SU-DHL-6 (cell line): ENCODE results near the gene SPOCK1.

Experiments
- H2AFZ ChIP-seq: fragments of 200-600 bp; sonication (generic); 2 replicates; pipeline ENCODE4 v1.6.1; 2014; ENCODE audit warnings: low read depth, mild to moderate bottlenecking, moderate library complexity, mixed read lengths, antibody characterized with exemption, low read length; ENCODE audit not compliant: severe bottlenecking
- H3F3A ChIP-seq: fragments of 200-600 bp; shearing (Covaris generic); 2 replicates; pipeline ENCODE4 v1.6.0; 2016; ENCODE audit warnings: antibody characterized with exemption, mild to moderate bottlenecking; ENCODE audit not compliant: insufficient read depth
- H3K27ac ChIP-seq: fragments of 200-600 bp; sonication (generic); 2 replicates; pipeline ENCODE4 v1.5.1; 2016; ENCODE audit warnings: low read depth, mild to moderate bottlenecking, low read length, moderate library complexity, mixed read lengths
- H3K27me3 ChIP-seq: fragments of 200-600 bp; sonication (generic), shearing (Covaris generic); 2 replicates; pipeline ENCODE4 v1.6.0; 2014; ENCODE audit warnings: mild to moderate bottlenecking, low read length
- H3K36me3 ChIP-seq: fragments of 200-600 bp; sonication (generic); 2 replicates; pipeline ENCODE4 v1.6.1; 2014; ENCODE audit warnings: mild to moderate bottlenecking, low read length, mixed read lengths
- H3K4me2 ChIP-seq: fragments of 300-600, 200-600 bp; shearing (Covaris generic), sonication (generic); 2 replicates; pipeline ENCODE4 v1.6.0; 2014; ENCODE audit warnings: low read length, low read depth, mild to moderate bottlenecking; ENCODE audit not compliant: poor library complexity, severe bottlenecking
- H3K4me3 ChIP-seq: fragments of 200-600 bp; sonication (generic); 2 replicates; pipeline ENCODE4 v1.5.1; 2014; ENCODE audit warnings: antibody characterized with exemption, low read length, mild to moderate bottlenecking, mixed read lengths; ENCODE audit not compliant: insufficient read depth, poor library complexity, severe bottlenecking
- H3K79me2 ChIP-seq: fragments of 200-600 bp; sonication (generic); 2 replicates; pipeline ENCODE4 v1.6.1; 2014; ENCODE audit warnings: mild to moderate bottlenecking, low read length, moderate library complexity; ENCODE audit not compliant: insufficient read depth
- H3K9ac ChIP-seq: fragments of 200-600 bp; sonication (generic); 2 replicates; pipeline ENCODE4 v1.7.0; 2014; ENCODE audit warnings: mild to moderate bottlenecking, low read length
- H3K9me2 ChIP-seq: fragments of 200-600 bp; sonication (generic); replicated peaks from 2 replicates; pipeline ENCODE4 v1.6.1; 2014; ENCODE audit warnings: low read length; ENCODE audit not compliant: insufficient read depth
- H3K9me3 ChIP-seq: fragments of 200-600 bp; sonication (generic); 2 replicates; pipeline ENCODE4 v1.6.1; 2014; ENCODE audit warnings: low read length, mixed read lengths; ENCODE audit not compliant: insufficient read depth
- H4K20me1 ChIP-seq: fragments of 200-600 bp; sonication (generic); 2 replicates; pipeline ENCODE4 v1.6.1; 2014; ENCODE audit warnings: low read depth, mild to moderate bottlenecking, antibody characterized with exemption, low read length, moderate library complexity, mixed read lengths
- EZH2phosphoT487 ChIP-seq: fragments of 200-600 bp; sonication (generic), shearing (Covaris generic); conservative IDR thresholded peaks from 2 replicates; pipeline ENCODE4 v1.6.1; 2018; ENCODE audit warnings: mild to moderate bottlenecking, antibody characterized with exemption, low read length, moderate library complexity, mixed read lengths
- TF ChIP-seq, protein P1 (sequence below): fragments of 200-600 bp; sonication (generic); IDR thresholded peaks from one replicate; pipeline ENCODE4 v1.5.1; 2017; ENCODE audit warnings: antibody characterized with exemption, mild to moderate bottlenecking, low read length, moderate library complexity; ENCODE audit not compliant: insufficient read depth, poor library complexity, severe bottlenecking

The SPOCK1 gene

DNA sequence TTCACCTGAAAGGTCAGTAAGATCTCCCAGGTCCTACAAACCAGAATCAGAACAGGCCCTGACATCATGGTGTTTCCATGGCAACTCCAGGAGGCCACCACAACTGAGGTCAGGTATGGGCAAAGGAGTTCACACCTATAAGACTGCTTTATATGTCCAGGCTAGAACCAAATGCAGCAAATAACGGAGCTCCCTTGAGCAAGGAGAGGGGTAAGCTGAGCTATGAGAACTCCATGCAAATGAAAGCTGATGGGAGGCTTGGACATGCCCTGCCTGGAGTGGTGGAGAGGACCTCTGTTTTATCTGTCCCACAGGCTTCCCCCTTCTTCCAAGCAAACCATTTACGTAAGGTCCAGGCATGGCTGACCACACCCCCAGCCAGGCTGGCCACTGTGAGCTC, 207.7 kb downstream of the SPOCK1 start:
- no peak overlapping the region for H3K4me3 ChIP-seq
- no peak overlapping the region for H3K27ac ChIP-seq
- no peaks in the 10 kb centered on the region for H3K9me2 ChIP-seq
- H3K4me2 ChIP-seq, result no peak overlapping the region
- no peak overlapping the region for H3K9ac ChIP-seq
- H3K27me3 ChIP-seq, result no peaks in the 10 kb centered on the region
- no peaks in the 10 kb centered on the region for H3K79me2 ChIP-seq
- no peaks in the 10 kb centered on the region for H3K36me3 ChIP-seq
- no peak for TF ChIP-seq EZH2phosphoT487
- TF ChIP-seq, protein P1, sequence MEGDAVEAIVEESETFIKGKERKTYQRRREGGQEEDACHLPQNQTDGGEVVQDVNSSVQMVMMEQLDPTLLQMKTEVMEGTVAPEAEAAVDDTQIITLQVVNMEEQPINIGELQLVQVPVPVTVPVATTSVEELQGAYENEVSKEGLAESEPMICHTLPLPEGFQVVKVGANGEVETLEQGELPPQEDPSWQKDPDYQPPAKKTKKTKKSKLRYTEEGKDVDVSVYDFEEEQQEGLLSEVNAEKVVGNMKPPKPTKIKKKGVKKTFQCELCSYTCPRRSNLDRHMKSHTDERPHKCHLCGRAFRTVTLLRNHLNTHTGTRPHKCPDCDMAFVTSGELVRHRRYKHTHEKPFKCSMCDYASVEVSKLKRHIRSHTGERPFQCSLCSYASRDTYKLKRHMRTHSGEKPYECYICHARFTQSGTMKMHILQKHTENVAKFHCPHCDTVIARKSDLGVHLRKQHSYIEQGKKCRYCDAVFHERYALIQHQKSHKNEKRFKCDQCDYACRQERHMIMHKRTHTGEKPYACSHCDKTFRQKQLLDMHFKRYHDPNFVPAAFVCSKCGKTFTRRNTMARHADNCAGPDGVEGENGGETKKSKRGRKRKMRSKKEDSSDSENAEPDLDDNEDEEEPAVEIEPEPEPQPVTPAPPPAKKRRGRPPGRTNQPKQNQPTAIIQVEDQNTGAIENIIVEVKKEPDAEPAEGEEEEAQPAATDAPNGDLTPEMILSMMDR, result no peak
- no peak overlapping the region for H2AFZ ChIP-seq
- H3K9me3 ChIP-seq, result no peaks in the 10 kb centered on the region
- no peaks in the 10 kb centered on the region for H4K20me1 ChIP-seq
- H3F3A ChIP-seq, result no peaks in the 10 kb centered on the region

DNA sequence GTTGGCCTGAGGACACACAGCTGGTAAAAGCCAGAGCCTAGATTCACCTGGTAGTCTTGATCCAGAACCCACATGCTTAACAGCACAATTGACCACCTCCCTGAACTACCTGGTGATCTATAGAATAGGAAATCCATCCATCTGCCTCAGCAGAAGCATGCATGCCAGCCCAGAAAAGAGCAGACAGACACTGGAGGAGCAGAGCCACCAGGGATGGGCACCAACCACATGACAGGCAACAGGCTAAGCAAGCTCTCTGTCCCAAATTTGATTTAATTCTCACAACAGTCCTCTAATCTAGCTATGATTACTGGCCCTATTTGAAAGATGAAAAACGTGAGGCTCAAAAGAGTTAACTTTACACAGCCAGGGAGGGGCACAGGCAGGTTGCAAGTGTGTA, 208.1 kb downstream of the SPOCK1 start:
- Histone ChIP-seq H3K4me2 (no peak overlapping the region), H2AFZ (no peak overlapping the region), H3K9me2 (no peaks in the 10 kb centered on the region), H3K36me3 (no peaks in the 10 kb centered on the region), H3K9ac (no peak overlapping the region), H3F3A (no peaks in the 10 kb centered on the region), H3K79me2 (no peaks in the 10 kb centered on the region), H3K27ac (no peak overlapping the region), H4K20me1 (no peaks in the 10 kb centered on the region), H3K4me3 (no peak overlapping the region), H3K27me3 (no peaks in the 10 kb centered on the region), H3K9me3 (no peaks in the 10 kb centered on the region)
- TF ChIP-seq, protein P1, result no peak
- TF ChIP-seq EZH2phosphoT487, result no peak

DNA sequence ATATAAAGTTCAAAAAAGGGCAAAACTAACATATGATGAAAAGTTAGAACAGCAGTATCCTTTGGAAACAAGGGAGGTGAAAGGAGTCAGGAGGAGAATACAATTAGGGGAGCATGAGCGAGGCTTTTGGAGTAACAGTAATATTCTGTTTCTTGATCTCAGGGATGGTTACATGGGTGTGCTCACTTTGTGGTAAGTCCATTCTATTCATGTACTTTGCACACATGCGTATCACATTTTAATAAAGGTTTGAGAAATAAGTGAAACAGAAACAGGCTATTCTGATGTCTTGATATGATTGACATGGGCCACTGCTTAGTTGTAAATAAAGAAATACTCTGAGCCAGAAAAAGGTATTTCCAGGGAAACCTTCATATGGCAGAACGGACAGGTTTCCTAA, 208.8 kb downstream of the SPOCK1 start:
- Histone ChIP-seq H2AFZ (no peak overlapping the region), H3K9ac (no peak overlapping the region), H3F3A (no peaks in the 10 kb centered on the region), H3K36me3 (no peaks in the 10 kb centered on the region), H3K4me2 (no peak overlapping the region), H3K27me3 (no peaks in the 10 kb centered on the region), H3K27ac (no peak overlapping the region), H4K20me1 (no peaks in the 10 kb centered on the region), H3K79me2 (no peaks in the 10 kb centered on the region), H3K4me3 (no peak overlapping the region), H3K9me2 (no peaks in the 10 kb centered on the region), H3K9me3 (no peaks in the 10 kb centered on the region)
- no peak for TF ChIP-seq EZH2phosphoT487

DNA sequence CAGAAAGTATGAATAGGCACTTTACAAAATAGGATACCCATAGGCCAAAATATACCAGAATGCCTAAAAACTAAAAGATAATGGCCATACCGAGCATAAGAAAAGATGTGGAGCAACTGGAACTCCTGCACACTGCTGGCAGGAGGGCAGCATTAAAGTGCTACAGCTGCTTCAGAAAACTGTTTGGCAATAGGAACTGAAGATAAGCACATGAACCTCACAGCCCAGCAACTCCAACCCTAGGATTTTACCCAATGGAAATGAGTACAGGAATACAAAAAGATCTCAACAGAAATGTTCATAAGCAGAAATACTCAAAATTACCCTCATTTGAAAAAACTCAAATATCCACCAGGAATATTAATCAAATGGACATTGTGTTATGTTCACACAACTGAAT, 209.3 kb downstream of the SPOCK1 start:
- no peak overlapping the region for H2AFZ ChIP-seq
- no peak overlapping the region for H3K4me2 ChIP-seq
- no peaks in the 10 kb centered on the region for H3K36me3 ChIP-seq
- H3K9me2 ChIP-seq, result no peaks in the 10 kb centered on the region
- TF ChIP-seq, protein P1, result no peak
- no peak for TF ChIP-seq EZH2phosphoT487
- no peak overlapping the region for H3K27ac ChIP-seq
- no peaks in the 10 kb centered on the region for H3F3A ChIP-seq
- H3K79me2 ChIP-seq, result no peaks in the 10 kb centered on the region
- no peak overlapping the region for H3K9ac ChIP-seq
- H3K9me3 ChIP-seq, result no peaks in the 10 kb centered on the region
- no peak overlapping the region for H3K4me3 ChIP-seq
- no peaks in the 10 kb centered on the region for H4K20me1 ChIP-seq
- H3K27me3 ChIP-seq, result no peaks in the 10 kb centered on the region
